GM10847 (cell line): ENCODE measurements around the gene GPR137.

Experiments used
- POLR2A ChIP-seq: IDR thresholded peaks from 2 replicates; pipeline ENCODE4 v1.6.1; 2011; ENCODE audit not compliant: insufficient read length; ENCODE audit errors: extremely low read depth

GPR137 gene

DNA sequence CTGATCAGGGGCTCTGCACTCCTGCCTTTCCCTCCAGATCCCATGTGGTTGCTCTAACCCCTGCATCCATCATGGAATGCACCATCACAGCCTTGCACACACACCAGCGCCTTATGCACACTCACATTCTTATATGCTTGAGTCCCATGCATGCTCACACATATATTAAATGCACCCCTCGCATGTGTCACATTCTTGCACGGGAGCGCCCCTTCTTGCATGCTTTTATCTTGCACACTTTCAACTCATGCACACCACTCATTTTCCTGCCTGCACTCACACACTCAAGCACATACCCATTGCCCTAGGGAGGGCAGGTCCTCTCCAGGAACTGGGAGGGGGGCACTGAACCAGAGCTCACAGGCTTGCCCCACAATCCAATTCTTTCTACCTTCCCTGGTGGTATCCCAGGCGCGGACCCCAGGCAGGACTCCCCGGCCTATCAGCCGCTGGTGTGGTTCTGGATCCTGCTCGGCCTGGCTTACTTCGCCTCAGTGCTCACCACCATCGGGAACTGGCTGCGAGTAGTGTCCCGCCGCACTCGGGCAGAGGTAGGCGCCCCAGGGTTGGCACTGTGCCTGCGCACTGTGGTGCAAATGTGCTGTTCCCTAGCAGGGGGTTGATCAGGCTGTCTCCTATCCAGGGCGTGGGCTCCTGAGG, 12.2 kb downstream of the GPR137 start:
- no peak for TF ChIP-seq POLR2A

DNA sequence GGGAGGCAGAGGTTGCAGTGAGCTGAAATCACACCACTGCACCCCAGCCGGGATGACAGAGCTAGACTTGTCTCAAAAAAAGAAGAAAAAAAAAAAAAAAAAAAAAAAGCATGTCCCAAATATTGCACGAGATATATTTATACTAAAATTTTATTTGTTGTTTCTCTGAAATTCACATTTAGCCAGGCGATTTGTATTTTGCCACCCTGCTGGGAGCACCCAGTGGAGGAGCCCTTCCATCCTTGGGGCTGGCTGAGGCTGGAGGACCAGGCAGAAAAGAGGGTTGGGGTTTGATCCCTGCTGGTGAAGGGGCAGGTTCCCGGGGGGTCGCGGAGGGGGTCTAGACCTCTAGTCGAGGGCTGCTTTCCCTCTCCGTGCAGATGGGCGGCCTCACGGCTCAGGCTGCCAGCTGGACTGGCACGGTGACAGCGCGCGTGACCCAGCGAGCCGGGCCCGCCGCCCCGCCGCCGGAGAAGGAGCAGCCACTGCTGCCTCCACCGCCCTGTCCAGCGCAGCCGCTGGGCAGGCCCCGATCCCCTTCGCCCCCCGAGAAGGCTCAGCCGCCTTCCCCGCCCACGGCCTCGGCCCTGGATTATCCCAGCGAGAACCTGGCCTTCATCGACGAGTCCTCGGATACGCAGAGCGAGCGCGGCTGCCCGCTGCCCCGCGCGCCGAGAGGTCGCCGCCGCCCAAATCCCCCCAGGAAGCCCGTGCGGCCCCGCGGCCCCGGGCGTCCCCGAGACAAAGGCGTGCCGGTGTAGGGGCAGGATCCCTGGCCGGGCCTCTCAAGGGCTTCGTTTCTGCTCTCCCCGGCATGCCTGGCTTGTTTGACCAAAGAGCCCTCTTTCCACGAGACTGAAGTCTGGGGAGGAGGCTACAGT, 13.6 kb downstream of the GPR137 start:
- TF ChIP-seq POLR2A: no peak

DNA sequence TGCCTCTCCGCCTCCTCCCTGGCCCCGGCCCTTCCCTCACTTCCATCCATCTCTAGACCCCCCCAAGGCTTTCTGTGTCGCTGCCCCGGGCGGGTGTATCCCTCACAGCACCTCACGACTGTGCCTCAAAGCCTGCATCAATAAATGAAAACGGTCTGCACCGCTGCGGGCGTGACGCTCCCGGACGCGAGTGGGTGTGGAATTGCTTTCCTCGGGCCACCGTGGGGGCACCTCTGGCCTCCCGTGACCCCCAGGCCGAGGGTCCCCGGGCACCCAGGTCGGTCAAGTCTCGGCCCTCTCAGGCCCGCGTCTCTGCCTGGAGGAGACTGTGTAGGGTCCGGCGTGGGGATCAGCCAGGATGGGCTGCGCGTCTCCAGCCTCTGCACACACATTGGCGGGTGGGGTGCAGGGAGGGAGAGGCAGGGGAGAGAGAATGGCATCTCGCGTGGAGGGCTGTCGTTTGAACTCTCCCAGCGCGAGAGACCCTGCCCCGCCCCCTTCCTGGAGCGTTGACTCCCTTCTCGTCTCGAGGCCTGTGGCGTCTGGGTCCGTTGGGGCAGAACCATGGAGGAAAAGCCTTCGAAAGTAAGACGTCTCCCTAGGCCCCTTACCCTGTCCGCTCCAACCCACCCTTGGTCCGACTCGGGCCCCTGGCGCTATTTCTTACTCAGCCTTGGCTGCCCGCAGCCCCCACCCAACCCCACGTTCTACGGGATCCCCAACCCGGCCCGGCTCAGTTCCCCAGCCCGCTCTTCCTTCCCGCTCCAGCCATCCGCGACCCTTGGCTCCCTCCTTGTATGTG, 14.4 kb downstream of the GPR137 start, which contains the start of gene CATSPERZ:
TSS of gene CATSPERZ (plus strand) at position 512 of the 802 bp plus-strand sequence. CDS start at position 565, 53 bp downstream.
- TF ChIP-seq POLR2A: no peak

DNA sequence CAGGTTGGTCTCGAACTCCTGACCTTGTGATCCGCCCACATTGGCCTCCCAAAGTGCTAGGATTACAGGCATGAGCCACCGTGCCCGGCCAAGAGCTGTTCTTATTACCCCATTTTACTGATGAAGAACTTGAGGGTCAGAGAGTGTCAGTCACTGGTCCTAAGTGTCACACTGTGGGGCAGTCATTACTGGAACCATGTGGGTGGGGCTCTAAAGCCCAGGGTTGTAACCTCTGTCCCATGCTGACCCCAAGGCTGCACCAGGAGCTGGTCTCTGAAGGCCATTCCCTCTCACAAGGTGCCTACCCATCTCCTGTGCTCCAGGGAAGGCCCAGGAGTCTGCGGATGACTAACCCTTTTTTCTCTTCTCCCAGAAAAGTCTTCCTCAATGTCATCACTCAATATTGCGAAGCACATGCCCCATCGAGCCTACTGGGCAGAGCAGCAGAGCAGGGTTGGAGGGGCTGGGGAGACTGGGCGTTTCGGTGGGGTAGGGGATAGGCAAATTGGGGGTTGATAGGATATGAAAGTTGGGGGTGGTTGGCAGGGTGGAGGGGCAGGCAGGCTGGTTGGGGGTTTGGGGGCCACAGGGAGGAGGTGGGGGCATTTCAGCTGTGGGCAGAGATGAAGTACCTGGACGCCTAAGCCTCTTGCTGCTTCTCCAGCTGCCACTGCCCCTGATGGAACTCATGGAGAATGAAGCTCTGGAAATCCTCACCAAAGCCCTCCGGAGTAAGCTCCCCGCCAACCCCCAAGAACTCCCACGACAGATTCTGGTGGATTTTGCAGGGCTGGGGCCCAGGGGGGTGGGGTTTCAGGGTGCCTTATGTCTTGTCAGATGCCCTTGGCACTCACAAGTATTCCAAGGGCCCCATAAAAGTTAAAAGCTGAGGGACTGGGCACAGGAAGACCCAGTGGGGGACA, 17.7 kb downstream of the GPR137 start:
- no peak for TF ChIP-seq POLR2A

DNA sequence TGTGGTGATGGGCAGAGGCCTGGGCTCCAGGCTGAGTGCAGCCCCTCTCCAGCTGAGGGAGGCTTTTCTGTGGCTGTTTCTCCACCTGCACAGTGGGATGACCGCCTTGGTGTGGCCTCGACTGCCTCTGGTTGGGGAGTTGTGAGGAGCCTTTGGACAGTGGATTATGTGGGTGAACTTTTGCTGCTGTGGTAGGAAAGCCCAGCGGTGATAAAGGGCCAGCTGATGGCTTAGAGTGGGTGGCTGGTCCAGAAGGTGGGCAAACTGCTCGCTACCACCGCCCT, 18.3 kb downstream of the GPR137 start:
- TF ChIP-seq POLR2A: no peak

DNA sequence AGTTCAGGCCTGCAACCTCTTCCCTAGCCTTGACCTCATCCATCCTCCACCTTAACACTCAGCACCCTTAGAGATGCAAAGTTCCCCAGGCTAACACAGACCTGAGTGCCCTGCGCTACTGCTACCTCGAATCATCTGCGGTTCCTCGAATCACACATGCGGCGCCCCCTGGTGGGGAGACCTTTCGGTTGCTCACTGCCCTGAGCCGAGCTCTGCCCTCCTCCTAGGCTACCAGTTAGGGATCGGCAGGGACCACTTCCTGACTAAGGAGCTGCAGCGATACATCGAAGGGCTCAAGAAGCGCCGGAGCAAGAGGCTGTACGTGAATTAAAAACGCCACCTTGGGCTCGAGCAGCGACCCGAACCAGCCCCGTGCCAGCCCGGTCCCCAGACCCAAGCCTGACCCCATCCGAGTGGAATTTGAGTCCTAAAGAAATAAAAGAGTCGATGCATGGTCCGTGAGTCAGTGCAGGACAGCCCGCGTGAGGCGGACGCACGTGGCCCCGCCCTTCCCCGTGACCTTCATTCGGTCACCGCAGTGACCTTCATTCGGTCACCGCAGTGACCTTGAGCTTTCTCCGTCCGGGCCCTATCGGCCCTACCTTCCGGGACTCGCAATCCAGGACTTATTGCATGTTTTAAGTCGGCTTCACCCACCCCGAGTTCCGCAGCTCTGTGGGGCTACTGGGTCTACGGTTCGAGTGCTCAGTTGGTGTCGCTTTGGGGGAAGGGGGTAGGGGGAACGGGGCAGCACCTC, 18.8 kb downstream of the GPR137 start:
- peak; percentile 50 for TF ChIP-seq POLR2A

DNA sequence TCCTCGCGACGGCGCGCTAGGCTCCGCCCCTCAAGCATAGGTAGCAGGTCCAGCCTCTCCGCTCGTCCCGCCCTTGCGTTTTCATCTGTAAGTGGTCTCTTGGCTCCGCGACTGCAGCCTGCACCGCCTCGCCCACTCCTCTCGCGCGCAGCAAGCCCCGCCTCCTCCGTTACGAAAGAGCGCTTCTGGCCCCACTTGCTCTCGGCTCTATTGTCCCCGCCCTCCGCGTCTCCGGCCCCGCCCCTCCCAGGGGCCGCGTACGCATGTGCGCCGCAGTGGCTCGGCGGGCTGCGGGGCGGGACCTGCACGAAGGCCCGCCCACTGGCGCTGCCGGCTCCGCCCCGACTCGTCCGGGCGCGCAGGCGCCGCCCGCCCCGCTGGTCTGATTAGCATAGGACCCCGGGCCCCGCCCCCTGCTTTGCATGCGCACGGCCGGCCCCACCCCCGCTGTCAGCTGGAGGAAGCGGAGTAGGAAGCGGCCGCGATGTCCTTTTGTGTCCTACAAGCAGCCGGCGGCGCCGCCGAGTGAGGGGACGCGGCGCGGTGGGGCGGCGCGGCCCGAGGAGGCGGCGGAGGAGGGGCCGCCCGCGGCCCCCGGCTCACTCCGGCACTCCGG, 19.5 kb downstream of the GPR137 start, which contains the start of gene ESRRA:
TSS of gene ESRRA (plus strand) at position 450 of the 616 bp plus-strand sequence. CDS start 1,656 bp downstream, outside the sequence.
- TF ChIP-seq POLR2A: peak; percentile 53

DNA sequence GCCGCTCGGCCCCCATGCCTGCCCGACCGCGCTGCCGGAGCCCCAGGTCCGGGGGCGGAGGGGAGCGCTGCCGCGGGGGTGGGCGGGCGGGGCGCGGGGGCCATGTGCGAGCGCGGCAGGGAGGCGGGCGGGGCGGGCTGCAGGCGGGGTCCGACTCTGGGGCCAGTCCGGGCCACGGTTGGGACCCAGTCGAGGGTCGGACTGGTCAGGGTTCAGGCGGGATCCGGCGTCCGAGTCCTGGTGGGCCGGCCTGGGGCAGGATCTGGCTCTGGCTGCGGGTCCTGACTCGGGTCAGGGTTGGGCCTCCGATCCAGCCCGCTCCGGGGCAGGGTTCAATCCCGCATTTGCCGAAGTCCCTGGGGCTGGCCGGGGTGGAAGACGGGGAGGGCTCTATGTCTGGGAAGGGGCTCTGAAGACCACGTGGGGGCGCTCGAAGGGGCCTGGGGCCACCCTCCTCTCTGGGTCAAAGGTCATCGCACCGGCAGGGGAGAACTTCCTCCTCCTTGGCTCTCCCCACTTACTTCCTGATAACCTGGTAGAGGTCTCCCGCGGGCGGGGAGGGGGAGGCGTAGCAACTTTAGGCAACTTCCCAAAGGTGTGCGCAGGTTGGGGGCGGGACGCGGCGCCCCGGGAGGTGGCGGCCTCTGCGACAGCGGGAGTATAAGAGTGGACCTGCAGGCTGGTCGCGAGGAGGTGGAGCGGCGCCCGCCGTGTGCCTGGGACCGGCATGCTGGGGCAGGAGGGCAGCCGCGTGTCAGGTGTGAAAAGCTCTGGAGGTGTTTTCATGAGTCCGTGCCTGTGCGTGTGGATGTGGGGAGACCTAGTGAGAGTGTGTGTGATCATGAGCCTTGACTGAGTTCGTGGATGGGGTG, 20.3 kb downstream of the GPR137 start:
- TF ChIP-seq POLR2A: peak; percentile 24

DNA sequence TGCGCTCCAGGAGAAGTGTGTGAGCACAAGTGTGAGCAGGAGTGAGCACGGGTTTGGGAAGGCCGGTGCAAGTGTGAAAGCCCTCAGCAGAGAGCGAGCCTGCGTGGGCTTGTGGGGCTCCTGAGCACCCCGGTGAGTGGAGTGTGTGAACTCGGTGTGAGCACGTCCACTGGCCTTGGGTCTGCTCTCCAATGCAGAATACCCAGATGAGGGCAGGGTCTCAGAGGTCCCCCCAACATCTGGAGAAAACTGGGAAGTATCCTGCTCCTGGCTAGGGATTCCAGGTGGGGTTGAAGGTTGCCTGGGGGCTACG, 20.9 kb downstream of the GPR137 start:
- TF ChIP-seq POLR2A: no peak

DNA sequence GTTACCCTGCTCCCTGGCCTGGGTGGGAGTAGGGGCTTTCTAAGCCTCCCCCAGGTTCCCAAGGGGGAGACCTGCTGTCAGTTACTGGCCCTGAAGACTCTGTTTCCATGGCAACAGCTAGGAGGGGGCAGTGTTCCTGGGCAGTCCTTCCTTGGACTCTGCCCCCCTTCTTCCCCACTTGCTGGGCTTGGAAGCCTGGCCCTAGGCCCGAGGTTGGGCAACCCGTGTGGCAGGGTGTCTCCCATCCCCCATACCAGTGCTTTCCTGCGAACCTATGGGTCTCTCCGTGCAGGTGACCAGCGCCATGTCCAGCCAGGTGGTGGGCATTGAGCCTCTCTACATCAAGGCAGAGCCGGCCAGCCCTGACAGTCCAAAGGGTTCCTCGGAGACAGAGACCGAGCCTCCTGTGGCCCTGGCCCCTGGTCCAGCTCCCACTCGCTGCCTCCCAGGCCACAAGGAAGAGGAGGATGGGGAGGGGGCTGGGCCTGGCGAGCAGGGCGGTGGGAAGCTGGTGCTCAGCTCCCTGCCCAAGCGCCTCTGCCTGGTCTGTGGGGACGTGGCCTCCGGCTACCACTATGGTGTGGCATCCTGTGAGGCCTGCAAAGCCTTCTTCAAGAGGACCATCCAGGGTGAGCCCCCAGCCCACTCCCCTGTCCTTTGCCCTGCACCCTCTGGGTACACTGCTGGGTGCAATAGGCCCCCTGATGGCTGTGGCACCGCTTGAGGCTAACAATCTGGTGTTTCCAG, 21.4 kb downstream of the GPR137 start:
- no peak for TF ChIP-seq POLR2A

DNA sequence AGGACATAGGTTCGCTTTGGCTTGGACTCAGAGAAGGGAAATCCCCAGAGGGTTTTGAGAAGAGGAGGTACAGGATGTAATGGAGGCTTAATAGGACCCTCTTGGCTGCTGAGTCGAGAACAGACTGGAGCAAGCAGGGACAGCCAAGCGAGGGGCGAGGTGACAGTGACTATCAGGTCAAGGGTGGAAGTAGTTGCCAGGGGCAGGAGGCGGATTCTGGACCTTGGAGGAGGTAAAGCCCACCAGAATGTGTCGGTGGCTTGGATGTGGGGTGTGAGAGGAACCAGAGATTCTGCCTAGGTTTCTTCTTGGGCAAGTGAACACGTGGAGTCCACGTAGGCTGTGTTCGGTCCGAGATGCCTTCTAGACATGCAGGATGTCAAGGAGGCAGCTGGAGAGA, 27.3 kb downstream of the GPR137 start:
- no peak for TF ChIP-seq POLR2A
